WTC11 (cell line): Measurements from ENCODE around the gene IGLL5.

ENCODE experiments used
- CREB1 ChIP-seq: sonication (generic); formaldehyde crosslinking; IDR thresholded peaks from 2 replicates; pipeline ENCODE4 v1.8.0; 2023; ENCODE audit warnings: mild to moderate bottlenecking, missing genetic modification reagents
- ESRRA ChIP-seq: sonication (generic); formaldehyde crosslinking; IDR thresholded peaks from 2 replicates; pipeline ENCODE4 v1.8.1; 2022; ENCODE audit warnings: mild to moderate bottlenecking, missing genetic modification reagents, borderline replicate concordance
- FOXJ3 ChIP-seq: sonication (generic); formaldehyde crosslinking; IDR thresholded peaks from 2 replicates; pipeline ENCODE4 v1.9.0; 2021; ENCODE audit warnings: missing genetic modification reagents, mild to moderate bottlenecking, borderline replicate concordance
- NFYB ChIP-seq: sonication (generic); formaldehyde crosslinking; conservative IDR thresholded peaks from 2 replicates; pipeline ENCODE4 v1.8.0; 2022; ENCODE audit warnings: low read depth, missing genetic modification reagents
- NR1H2 ChIP-seq: sonication (generic); formaldehyde crosslinking; IDR thresholded peaks from 2 replicates; pipeline ENCODE4 v1.9.0; 2021; ENCODE audit warnings: mild to moderate bottlenecking, moderate library complexity, missing genetic modification reagents
- TEAD4 ChIP-seq: sonication (generic); formaldehyde crosslinking; IDR thresholded peaks from 2 replicates; pipeline ENCODE4 v1.8.0; 2022; ENCODE audit warnings: mild to moderate bottlenecking, missing genetic modification reagents
- ZNF263 ChIP-seq: sonication (generic); formaldehyde crosslinking; IDR thresholded peaks from 2 replicates; pipeline ENCODE4 v1.8.1; 2022; ENCODE audit warnings: low read depth, mild to moderate bottlenecking, moderate library complexity, missing genetic modification reagents
- TF ChIP-seq, protein P1 (sequence below): fragments of 250-450 bp; sonication (Bioruptor Pico); conservative IDR thresholded peaks from 2 replicates; pipeline ENCODE4 v1.9.0; 2021; ENCODE audit warnings: mild to moderate bottlenecking
- TF ChIP-seq, protein P2 (sequence below): fragments of 200-600 bp; IDR thresholded peaks from 2 replicates; pipeline ENCODE4 v1.8.0; 2022; ENCODE audit warnings: antibody characterized with exemption
- TF ChIP-seq, protein P3 (sequence below): sonication (generic); formaldehyde crosslinking; IDR thresholded peaks from 2 replicates; pipeline ENCODE4 v1.8.0; 2022; ENCODE audit warnings: missing genetic modification reagents
- TF ChIP-seq, protein P4 (sequence below): sonication (generic); formaldehyde crosslinking; IDR thresholded peaks from 2 replicates; pipeline ENCODE4 v1.8.1; 2023; ENCODE audit warnings: mild to moderate bottlenecking, missing genetic modification reagents
- TF ChIP-seq, protein P5 (sequence below): sonication (generic); formaldehyde crosslinking; conservative IDR thresholded peaks from 2 replicates; pipeline ENCODE4 v1.8.1; 2022; ENCODE audit warnings: mild to moderate bottlenecking, missing genetic modification reagents

DNA sequence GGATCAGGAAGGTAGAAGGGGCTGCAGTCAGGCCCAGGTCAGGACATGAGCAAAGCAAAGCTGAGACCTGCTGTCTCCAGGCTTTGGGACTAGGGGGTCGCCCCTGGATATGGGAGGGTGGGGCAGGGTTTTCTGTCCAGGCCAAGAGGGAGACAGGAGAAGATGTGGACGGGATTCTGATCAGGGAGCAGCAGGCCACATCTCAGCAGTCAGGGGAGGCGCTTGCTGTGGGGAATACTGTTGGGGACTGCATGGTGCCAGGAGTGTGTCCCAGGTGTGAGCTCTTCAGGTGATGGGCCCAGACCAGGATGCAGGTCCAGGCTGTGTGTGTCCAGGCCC, 29.3 kb downstream of the IGLL5 start:
- no peak for TF ChIP-seq CREB1 (CRISPR knock-in tag)
- TF ChIP-seq, protein P1, sequence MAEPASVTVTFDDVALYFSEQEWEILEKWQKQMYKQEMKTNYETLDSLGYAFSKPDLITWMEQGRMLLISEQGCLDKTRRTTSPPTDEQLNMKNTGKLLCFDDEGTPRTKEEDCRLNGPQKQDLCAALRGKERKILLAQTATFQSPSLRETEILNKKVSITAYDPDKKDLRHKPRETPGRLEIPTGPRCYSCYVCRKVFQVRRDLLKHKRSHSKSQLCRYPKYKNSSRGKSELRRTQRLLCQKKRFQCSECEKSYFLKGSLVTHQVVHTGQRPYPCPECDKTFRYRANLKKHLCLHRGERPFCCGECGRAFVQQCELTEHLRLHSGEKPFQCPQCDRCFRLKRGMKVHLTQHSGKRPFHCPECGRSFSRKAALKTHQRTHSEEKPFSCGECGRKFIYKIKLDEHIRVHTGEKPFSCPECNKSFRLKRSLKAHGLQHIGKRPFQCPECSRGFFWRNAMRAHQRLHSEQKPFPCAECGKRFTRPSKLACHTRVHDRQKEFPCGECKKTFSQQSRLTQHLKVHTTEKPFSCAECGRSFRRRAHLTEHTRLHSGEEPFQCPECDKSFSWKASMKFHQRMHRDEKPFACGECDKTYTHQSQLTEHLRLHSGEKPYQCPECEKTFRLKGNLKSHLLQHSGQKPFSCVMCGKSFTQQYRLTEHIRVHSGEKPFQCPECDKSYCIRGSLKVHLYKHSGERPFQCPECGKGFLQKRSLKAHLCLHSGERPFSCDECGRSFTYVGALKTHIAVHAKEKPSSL (CRISPR knock-in tag), result no peak
- TF ChIP-seq, protein P2, sequence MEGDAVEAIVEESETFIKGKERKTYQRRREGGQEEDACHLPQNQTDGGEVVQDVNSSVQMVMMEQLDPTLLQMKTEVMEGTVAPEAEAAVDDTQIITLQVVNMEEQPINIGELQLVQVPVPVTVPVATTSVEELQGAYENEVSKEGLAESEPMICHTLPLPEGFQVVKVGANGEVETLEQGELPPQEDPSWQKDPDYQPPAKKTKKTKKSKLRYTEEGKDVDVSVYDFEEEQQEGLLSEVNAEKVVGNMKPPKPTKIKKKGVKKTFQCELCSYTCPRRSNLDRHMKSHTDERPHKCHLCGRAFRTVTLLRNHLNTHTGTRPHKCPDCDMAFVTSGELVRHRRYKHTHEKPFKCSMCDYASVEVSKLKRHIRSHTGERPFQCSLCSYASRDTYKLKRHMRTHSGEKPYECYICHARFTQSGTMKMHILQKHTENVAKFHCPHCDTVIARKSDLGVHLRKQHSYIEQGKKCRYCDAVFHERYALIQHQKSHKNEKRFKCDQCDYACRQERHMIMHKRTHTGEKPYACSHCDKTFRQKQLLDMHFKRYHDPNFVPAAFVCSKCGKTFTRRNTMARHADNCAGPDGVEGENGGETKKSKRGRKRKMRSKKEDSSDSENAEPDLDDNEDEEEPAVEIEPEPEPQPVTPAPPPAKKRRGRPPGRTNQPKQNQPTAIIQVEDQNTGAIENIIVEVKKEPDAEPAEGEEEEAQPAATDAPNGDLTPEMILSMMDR, result no peak
- no peak for TF ChIP-seq FOXJ3 (CRISPR knock-in tag)
- TF ChIP-seq ESRRA, result no peak
- TF ChIP-seq ZNF263 (CRISPR knock-in tag), result no peak
- TF ChIP-seq NFYB (CRISPR knock-in tag), result no peak
- TF ChIP-seq, protein P3, sequence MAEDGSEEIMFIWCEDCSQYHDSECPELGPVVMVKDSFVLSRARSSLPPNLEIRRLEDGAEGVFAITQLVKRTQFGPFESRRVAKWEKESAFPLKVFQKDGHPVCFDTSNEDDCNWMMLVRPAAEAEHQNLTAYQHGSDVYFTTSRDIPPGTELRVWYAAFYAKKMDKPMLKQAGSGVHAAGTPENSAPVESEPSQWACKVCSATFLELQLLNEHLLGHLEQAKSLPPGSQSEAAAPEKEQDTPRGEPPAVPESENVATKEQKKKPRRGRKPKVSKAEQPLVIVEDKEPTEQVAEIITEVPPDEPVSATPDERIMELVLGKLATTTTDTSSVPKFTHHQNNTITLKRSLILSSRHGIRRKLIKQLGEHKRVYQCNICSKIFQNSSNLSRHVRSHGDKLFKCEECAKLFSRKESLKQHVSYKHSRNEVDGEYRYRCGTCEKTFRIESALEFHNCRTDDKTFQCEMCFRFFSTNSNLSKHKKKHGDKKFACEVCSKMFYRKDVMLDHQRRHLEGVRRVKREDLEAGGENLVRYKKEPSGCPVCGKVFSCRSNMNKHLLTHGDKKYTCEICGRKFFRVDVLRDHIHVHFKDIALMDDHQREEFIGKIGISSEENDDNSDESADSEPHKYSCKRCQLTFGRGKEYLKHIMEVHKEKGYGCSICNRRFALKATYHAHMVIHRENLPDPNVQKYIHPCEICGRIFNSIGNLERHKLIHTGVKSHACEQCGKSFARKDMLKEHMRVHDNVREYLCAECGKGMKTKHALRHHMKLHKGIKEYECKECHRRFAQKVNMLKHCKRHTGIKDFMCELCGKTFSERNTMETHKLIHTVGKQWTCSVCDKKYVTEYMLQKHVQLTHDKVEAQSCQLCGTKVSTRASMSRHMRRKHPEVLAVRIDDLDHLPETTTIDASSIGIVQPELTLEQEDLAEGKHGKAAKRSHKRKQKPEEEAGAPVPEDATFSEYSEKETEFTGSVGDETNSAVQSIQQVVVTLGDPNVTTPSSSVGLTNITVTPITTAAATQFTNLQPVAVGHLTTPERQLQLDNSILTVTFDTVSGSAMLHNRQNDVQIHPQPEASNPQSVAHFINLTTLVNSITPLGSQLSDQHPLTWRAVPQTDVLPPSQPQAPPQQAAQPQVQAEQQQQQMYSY, result no peak
- TF ChIP-seq, protein P4, sequence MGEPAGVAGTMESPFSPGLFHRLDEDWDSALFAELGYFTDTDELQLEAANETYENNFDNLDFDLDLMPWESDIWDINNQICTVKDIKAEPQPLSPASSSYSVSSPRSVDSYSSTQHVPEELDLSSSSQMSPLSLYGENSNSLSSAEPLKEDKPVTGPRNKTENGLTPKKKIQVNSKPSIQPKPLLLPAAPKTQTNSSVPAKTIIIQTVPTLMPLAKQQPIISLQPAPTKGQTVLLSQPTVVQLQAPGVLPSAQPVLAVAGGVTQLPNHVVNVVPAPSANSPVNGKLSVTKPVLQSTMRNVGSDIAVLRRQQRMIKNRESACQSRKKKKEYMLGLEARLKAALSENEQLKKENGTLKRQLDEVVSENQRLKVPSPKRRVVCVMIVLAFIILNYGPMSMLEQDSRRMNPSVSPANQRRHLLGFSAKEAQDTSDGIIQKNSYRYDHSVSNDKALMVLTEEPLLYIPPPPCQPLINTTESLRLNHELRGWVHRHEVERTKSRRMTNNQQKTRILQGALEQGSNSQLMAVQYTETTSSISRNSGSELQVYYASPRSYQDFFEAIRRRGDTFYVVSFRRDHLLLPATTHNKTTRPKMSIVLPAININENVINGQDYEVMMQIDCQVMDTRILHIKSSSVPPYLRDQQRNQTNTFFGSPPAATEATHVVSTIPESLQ, result no peak
- no peak for TF ChIP-seq NR1H2 (CRISPR knock-in tag)
- TF ChIP-seq, protein P5, sequence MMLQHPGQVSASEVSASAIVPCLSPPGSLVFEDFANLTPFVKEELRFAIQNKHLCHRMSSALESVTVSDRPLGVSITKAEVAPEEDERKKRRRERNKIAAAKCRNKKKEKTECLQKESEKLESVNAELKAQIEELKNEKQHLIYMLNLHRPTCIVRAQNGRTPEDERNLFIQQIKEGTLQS (CRISPR knock-in tag), result no peak
- no peak for TF ChIP-seq TEAD4 (CRISPR knock-in tag)
